Glutamatergic neuron (in vitro differentiated cells): Measurements from ENCODE around the gene GPHA2. TPM values are rescaled to one million over a fixed set of nuclear protein-coding genes. Genes with fewer than 3 reads are reported as not detected.

Source experiments
- DNase-seq: peaks from one replicate; pipeline ENCODE4 v3.0.0; 2022
- H3K27ac Mint-ChIP-seq: one replicate; pipeline ENCODE4 v1.8.0; 2020; ENCODE audit warnings: mild to moderate bottlenecking, mixed read lengths, inconsistent platforms; ENCODE audit not compliant: unreplicated experiment
- H3K27me3 Mint-ChIP-seq: one replicate; pipeline ENCODE4 v1.8.0; 2020; ENCODE audit warnings: mild to moderate bottlenecking, moderate library complexity, mixed read lengths, inconsistent platforms; ENCODE audit not compliant: unreplicated experiment
- H3K36me3 Mint-ChIP-seq: one replicate; pipeline ENCODE4 v1.8.0; 2020; ENCODE audit warnings: mild to moderate bottlenecking, mixed read lengths, inconsistent platforms; ENCODE audit not compliant: unreplicated experiment
- H3K4me1 Mint-ChIP-seq: one replicate; pipeline ENCODE4 v1.8.0; 2020; ENCODE audit warnings: mild to moderate bottlenecking, low read depth, mixed read lengths, inconsistent platforms; ENCODE audit not compliant: unreplicated experiment
- H3K4me3 Mint-ChIP-seq: one replicate; pipeline ENCODE4 v1.8.0; 2020; ENCODE audit warnings: mild to moderate bottlenecking, mixed read lengths, inconsistent platforms; ENCODE audit not compliant: unreplicated experiment
- H3K9me3 Mint-ChIP-seq: one replicate; pipeline ENCODE4 v1.8.0; 2020; ENCODE audit warnings: mild to moderate bottlenecking, moderate library complexity, mixed read lengths, inconsistent platforms; ENCODE audit not compliant: unreplicated experiment
- CTCF ChIP-seq: fragments of 200-600 bp; sonication (generic); IDR thresholded peaks from one replicate; pipeline ENCODE4 v1.5.0; 2021; ENCODE audit not compliant: partially characterized antibody, unreplicated experiment
- total RNA-seq: library from RNA; stranded (reverse); fragmentation: NEBNext Ultra II Directional; extraction: Animal tissue kit (Norgen Biotek cat#: 25700); gene quantifications from one replicate; pipeline ENCODE4 v1.2.1, GENCODE V29; 2021; ENCODE audit not compliant: unreplicated experiment

The GPHA2 gene
- total RNA-seq, 1 donor from 2014 or later = not detected

- TF ChIP-seq CTCF = no peak
- Mint-ChIP-seq H3K4me3 (no peak overlapping the region), H3K9me3 (peaks cover 2% of the 10 kb centered on the region), H3K27me3 (peaks cover 5% of the 10 kb centered on the region), H3K27ac (no peak overlapping the region), H3K4me1 (no peaks in the 10 kb centered on the region), H3K36me3 (no peaks in the 10 kb centered on the region)
- no peak for DNase-seq
These were observed 26.9 kb downstream of the GPHA2 start for GRCh38 chr11:64908766-64909165.

- DNase-seq = no peak
- Mint-ChIP-seq H3K4me3 (no peak overlapping the region), H3K4me1 (no peaks in the 10 kb centered on the region), H3K27me3 (peaks cover 1% of the 10 kb centered on the region), H3K36me3 (no peaks in the 10 kb centered on the region), H3K27ac (no peak overlapping the region), H3K9me3 (peaks cover 6% of the 10 kb centered on the region)
- TF ChIP-seq CTCF = no peak
These were observed 29.4 kb downstream of the GPHA2 start for GRCh38 chr11:64906314-64906635.

DNA sequence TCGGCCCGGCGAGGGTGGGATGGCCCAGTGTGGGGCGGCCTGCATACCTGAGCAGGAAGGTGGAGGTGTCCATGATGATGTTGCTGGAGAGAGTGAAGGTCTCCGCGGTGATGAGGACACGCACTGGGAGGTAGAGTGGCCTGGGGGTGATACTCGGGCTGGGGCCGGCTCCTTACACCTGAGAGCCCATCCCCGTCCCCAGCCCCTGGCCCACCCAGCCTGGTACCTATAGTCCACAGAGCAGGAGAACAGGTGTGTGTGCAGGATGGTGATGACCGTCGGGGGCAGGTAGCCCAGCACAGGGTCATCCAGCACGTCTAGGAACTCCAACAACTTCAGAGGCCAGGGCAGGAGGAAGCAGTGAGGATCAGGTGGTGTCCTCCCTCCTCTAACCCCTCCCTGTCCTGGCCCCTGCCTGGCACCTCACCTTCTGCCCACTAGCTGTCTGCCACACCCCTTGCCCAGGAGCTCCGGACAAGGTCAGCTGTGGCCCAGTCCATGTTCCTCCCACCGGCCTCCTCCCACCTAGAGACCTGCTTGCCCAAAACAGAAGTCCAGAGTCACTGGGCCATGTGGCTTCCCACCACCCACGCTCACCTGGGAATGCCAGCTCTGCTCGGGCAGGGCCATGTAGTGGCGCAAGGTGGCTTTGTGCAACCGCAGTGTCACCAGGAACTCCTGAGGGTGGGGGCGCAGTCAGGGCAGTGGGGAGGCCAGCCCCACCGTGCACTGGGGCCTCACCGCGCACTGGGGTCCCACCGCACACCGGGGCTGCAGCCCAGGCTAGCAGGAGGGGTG is 30.0 kb downstream of the GPHA2 start:
- no peaks in the 10 kb centered on the region for H3K4me1 Mint-ChIP-seq
- peaks cover 6% of the 10 kb centered on the region for H3K9me3 Mint-ChIP-seq
- H3K27me3 Mint-ChIP-seq = no peaks in the 10 kb centered on the region
- TF ChIP-seq CTCF = no peak
- no peak overlapping the region for H3K27ac Mint-ChIP-seq
- no peak for DNase-seq
- no peak overlapping the region for H3K4me3 Mint-ChIP-seq
- H3K36me3 Mint-ChIP-seq = no peaks in the 10 kb centered on the region

DNA sequence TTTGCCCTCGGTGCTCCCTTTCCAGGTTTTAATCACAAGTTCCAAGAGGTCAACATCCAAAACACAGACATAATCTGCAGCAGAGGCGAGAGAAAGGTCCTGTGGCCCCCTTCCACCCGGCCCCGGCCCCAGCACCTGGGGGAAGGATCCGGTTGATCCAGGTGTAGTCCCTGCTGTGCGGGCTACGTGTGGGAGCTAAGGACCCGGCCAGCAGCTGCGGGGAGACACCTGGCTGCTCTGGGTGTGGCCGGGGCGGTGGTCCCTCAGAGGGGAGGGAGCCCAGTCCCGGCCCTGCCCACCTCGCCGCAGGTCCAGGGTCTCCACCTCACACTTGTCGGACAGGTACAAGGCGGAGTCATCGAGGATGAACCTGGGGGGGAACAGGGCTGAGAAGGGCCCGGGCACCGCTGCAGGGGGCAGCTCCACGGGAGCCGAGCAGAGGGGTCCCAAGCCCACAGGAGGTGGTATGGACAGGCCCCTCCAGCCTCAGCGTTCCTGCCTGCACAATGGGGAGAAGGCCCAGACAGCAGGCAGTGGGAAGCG is 32.3 kb downstream of the GPHA2 start:
- no peaks in the 10 kb centered on the region for H3K36me3 Mint-ChIP-seq
- no peak for TF ChIP-seq CTCF
- H3K27ac Mint-ChIP-seq = no peak overlapping the region
- H3K27me3 Mint-ChIP-seq = peaks cover 3% of the 10 kb centered on the region
- no peak overlapping the region for H3K4me3 Mint-ChIP-seq
- H3K9me3 Mint-ChIP-seq = peaks cover 7% of the 10 kb centered on the region
- no peak for DNase-seq
- no peaks in the 10 kb centered on the region for H3K4me1 Mint-ChIP-seq
